Esophagus (tissue), 2 donors: ENCODE measurements around the gene BCL2L11. TPM values are rescaled to one million over a fixed set of nuclear protein-coding genes. Genes with fewer than 3 reads are reported as not detected.

ENCODE experiments used
- H3K27ac ChIP-seq, 2 donors: one replicate each; pipeline ENCODE4 v1.5.1; 2013; ENCODE audit warnings: low read depth in 2 of 2, mild to moderate bottlenecking in 2 of 2, inconsistent platforms in 1 of 2, low read length in 1 of 2, moderate library complexity in 1 of 2
- H3K27me3 ChIP-seq, 2 donors: one replicate each; pipeline ENCODE4 v1.6.1; 2013; ENCODE audit warnings: low read length in 2 of 2, control low read depth in 1 of 2, mild to moderate bottlenecking in 1 of 2; ENCODE audit not compliant: insufficient read depth in 2 of 2, control insufficient read depth in 1 of 2
- H3K36me3 ChIP-seq, 2 donors: one replicate each; pipeline ENCODE4 v1.6.1; 2013; ENCODE audit warnings: low read length in 1 of 2; ENCODE audit not compliant: control insufficient read depth in 2 of 2, insufficient read depth in 2 of 2
- H3K4me1 ChIP-seq, 2 donors: one replicate each; pipeline ENCODE4 v1.6.1; 2013; ENCODE audit warnings: low read length in 1 of 2; ENCODE audit not compliant: control insufficient read depth in 2 of 2, insufficient read depth in 2 of 2
- H3K4me3 ChIP-seq, 2 donors: one replicate each; pipeline ENCODE4 v1.5.1; 2013; ENCODE audit warnings: low read length in 2 of 2, mild to moderate bottlenecking in 2 of 2, low read depth in 1 of 2, moderate library complexity in 1 of 2
- H3K9me3 ChIP-seq, 2 donors: one replicate each; pipeline ENCODE4 v1.6.1; 2013; ENCODE audit warnings: mild to moderate bottlenecking in 2 of 2, low read depth in 1 of 2, low read length in 1 of 2, moderate library complexity in 1 of 2; ENCODE audit not compliant: control insufficient read depth in 2 of 2, insufficient read depth in 1 of 2
- WGBS, 2 donors: extraction: QIAGEN DNeasy Blood & Tissue Kit; methylation state at CpG; one replicate each; pipeline ENCODE4 v1.1.7; 2013; 5-methylcytosine and 5-hydroxymethylcytosine counted together
- polyA plus RNA-seq, 2 donors: library from polyadenylated mRNA; stranded (reverse); fragments of 200-250 nt; gene quantifications; one replicate each; pipeline ENCODE4 v1.2.3, GENCODE V29; 2013
- donor health status: healthy with polysubstance abuse.
- donor health status: Bipolar disorder and iron deficiency.

The BCL2L11 gene
- polyA plus RNA-seq, 2 donors = 3.9 to 4.1 TPM

DNA sequence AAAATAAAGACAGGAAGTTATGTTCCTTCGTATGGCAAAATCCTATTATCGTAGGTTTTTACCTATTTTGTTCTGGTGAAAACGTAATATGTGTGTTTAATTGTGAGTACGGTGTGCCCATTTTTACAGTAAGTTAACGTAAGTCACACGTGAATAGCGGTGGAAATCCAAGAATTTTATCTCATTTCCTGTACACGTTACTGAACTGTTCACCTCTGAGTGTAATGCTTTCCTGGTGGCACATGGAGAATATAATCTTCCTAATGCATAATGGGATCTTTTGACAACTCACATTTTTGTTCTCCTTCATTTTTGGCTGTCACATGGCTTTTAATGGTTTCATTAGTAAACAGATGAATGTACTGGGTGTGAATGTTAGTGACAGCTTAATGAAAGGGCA, 28.2 kb downstream of the BCL2L11 start:
- H3K27ac ChIP-seq = no peak overlapping the region
- H3K4me3 ChIP-seq = no peak overlapping the region

DNA sequence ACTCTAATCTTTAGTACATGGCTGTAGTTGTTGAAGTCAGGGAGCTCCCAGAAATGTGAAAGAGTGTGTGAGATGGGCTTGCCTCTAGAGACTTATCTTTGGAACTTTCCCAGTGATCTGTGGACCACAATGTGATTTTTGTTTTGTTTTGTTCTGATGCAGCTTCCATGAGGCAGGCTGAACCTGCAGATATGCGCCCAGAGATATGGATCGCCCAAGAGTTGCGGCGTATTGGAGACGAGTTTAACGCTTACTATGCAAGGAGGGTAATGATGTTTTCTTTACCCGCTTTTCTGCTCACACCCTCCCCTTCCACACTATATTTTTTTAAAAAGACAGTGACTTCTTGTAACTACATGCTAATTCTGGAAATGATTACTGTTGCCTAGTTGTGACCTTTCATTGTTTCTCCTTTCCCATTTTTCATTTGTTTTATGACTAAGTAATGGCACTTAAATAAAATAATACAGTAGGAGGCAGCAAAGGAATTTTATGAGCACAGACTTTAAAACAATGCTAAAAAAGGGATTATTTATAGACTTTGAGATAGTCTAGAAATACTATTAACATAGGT, 29.3 kb downstream of the BCL2L11 start:
- Histone ChIP-seq H3K36me3 (peaks cover 12 to 15% of the 10 kb centered on the region in 2 donors), H3K27ac (no peak overlapping the region), H3K4me1 (no peaks in the 10 kb centered on the region), H3K4me3 (no peak overlapping the region), H3K9me3 (no peaks in the 10 kb centered on the region), H3K27me3 (no peaks in the 10 kb centered on the region)
- WGBS, 2 donors = 97 to 98% methylated on average over 7 of the region's 7 CpGs

More for the DNA sequence above, 28.2 kb downstream of the BCL2L11 start:
- Histone ChIP-seq H3K4me1 (no peaks in the 10 kb centered on the region), H3K27me3 (no peaks in the 10 kb centered on the region), H3K36me3 (peaks cover 12 to 15% of the 10 kb centered on the region in 2 donors), H3K9me3 (no peaks in the 10 kb centered on the region)
- 87% methylated on average over 8 of the region's 8 CpGs for WGBS, 2 donors

- H3K36me3 ChIP-seq = peaks cover 13 to 22% of the 10 kb centered on the region in 2 donors
- no peak overlapping the region for H3K27ac ChIP-seq
- 93 to 95% methylated on average over 6 of the region's 6 CpGs for WGBS, 2 donors
- no peaks in the 10 kb centered on the region for H3K27me3 ChIP-seq
- no peaks in the 10 kb centered on the region for H3K9me3 ChIP-seq
- no peak overlapping the region for H3K4me3 ChIP-seq
- H3K4me1 ChIP-seq = peaks cover 0 to 8% of the 10 kb centered on the region in 2 donors
Measured at GRCh38 chr2:111154758-111155157, 34.0 kb downstream of the BCL2L11 start.

DNA sequence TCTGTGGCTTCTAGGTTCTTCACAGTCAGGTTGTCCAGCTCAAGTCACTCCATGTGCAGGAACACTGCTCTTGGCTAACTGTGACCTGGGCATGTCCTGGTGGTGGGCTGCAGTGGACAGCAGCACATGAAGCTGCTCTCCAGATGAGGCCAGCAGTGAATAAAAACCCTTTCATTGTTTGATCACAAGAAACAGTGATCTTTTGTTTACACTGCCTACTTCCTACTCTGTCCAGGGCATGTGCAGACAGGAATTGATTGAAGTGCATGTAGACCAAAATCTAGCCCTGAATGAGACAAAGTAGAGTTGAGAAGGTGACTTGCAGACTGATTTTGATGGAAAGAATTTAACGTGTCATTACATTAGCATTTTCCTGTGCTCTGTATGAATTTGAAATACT, 34.9 kb downstream of the BCL2L11 start:
- H3K27me3 ChIP-seq = no peaks in the 10 kb centered on the region
- no peak overlapping the region for H3K4me3 ChIP-seq
- H3K4me1 ChIP-seq = peaks cover 3 to 8% of the 10 kb centered on the region in 2 donors
- WGBS, 2 donors = 40 to 43% methylated on average over 1 of the region's 1 CpG
- H3K36me3 ChIP-seq = peaks cover 16 to 22% of the 10 kb centered on the region in 2 donors
- no peaks in the 10 kb centered on the region for H3K9me3 ChIP-seq
- peak overlapping the region in 1 of 2 donors; percentile 35 for H3K27ac ChIP-seq

DNA sequence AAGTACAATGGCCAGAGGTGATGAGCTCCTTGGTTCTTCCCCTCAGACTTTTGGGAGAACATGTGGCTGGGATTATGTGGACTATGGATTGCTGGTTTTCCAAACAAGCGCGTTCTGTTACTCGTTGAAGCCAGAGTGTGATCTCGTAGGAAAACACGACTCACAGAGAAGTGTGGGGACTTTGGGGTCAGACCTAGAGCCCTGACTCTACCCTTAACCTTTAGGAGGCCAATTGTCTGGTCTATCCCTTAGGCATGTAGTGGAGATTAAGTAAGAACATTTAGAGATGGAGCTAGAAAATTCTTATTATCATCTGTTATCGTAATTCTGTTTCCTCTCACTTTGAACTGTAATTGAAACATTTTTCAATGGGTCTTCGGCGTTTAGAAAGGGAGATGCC, 35.8 kb downstream of the BCL2L11 start:
- WGBS, 2 donors = 92 to 93% methylated on average over 8 of the region's 8 CpGs

DNA sequence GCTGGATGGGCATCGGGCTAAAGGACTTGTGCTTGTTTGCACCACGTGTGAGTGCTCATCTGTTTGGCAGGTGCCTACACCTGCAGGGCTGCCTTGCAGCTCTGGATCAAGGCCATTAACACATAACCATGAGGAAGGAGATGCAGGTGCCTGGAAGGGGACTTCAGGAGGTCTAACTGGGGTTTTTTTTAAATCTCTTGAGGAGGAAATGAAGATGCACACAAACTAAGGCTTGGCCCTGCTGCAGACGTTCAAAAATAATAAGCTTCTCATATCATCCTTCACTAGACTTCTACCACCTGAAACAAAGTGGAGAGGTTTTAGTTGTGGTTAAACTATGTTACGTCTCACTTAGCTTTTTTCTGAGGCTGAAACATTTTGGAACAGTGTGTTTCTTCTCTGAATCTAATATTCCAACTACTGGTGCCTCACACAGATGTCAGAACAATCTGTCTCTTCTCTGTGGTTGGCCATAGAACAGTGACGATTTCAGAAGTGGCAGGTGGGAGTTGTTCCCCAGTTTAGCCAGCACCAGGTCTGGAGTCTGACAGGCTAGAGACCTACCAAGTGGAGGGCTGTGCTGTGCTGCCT, 36.5 kb downstream of the BCL2L11 start:
- Histone ChIP-seq H3K4me1 (peaks cover 7 to 8% of the 10 kb centered on the region in 2 donors), H3K9me3 (no peaks in the 10 kb centered on the region), H3K36me3 (peaks cover 8 to 17% of the 10 kb centered on the region in 2 donors), H3K27me3 (no peaks in the 10 kb centered on the region), H3K27ac (no peak overlapping the region), H3K4me3 (no peak overlapping the region)
- 70 to 75% methylated on average over 5 of the region's 5 CpGs for WGBS, 2 donors

More for the DNA sequence above, 35.8 kb downstream of the BCL2L11 start:
- Histone ChIP-seq H3K4me3 (no peak overlapping the region), H3K4me1 (peaks cover 3 to 8% of the 10 kb centered on the region in 2 donors), H3K9me3 (no peaks in the 10 kb centered on the region), H3K27me3 (no peaks in the 10 kb centered on the region), H3K27ac (no peak overlapping the region), H3K36me3 (peaks cover 12 to 22% of the 10 kb centered on the region in 2 donors)

- Histone ChIP-seq H3K27me3 (no peaks in the 10 kb centered on the region), H3K27ac (no peak overlapping the region), H3K4me3 (no peak overlapping the region), H3K9me3 (no peaks in the 10 kb centered on the region), H3K36me3 (peaks cover 4 to 13% of the 10 kb centered on the region in 2 donors), H3K4me1 (peaks cover 8 to 9% of the 10 kb centered on the region in 2 donors)
- 80 to 84% methylated on average over 2 of the region's 2 CpGs for WGBS, 2 donors
Measured at GRCh38 chr2:111157798-111158197, 37.1 kb downstream of the BCL2L11 start.

DNA sequence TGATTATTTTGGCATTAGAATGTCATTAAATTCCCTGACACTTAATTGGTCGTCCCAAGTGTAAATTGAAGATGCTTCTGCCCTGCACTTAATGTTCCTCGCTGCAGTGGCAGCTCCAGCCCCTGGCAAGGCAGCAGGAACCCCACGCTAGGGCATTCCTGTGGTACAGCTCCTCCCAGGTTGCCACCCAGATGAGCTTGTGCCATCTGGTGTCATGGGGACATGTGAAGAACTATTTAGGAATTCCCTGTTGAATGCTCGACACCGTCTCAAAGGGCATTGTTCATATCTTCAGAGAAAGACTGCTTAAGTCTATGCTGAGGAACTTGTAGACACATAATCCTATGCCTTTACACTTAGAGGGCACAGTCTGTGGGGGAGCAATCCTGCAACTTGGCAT, 38.9 kb downstream of the BCL2L11 start:
- Histone ChIP-seq H3K4me1 (peaks cover 8 to 9% of the 10 kb centered on the region in 2 donors), H3K27me3 (no peaks in the 10 kb centered on the region)
- 89 to 90% methylated on average over 5 of the region's 5 CpGs for WGBS, 2 donors

DNA sequence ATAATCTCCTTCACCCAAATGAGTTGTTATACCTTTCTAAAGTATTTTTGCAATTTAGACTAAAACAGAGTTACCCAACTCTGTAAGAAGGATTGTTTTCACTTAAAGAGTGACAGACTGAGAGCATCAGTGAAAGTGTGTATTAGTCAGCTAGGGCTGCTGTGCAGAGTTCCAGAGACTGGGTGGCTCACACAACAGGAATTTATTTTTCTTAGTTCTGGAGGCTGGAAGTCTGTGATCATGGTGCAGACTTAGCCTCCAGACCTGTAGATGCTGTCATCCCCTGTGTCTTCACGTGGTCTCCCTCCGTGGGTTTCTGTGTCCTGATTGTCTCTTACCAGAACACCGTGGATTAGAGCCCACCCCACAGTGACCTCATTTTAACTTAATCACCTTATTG, 40.0 kb downstream of the BCL2L11 start:
- Histone ChIP-seq H3K4me3 (no peak overlapping the region), H3K9me3 (no peaks in the 10 kb centered on the region), H3K27me3 (no peaks in the 10 kb centered on the region), H3K36me3 (peaks cover 7 to 21% of the 10 kb centered on the region in 2 donors), H3K27ac (no peak overlapping the region), H3K4me1 (peaks cover 3 to 9% of the 10 kb centered on the region in 2 donors)
- 91 to 93% methylated on average over 3 of the region's 3 CpGs for WGBS, 2 donors

More for the DNA sequence above, 38.9 kb downstream of the BCL2L11 start:
- Histone ChIP-seq H3K9me3 (no peaks in the 10 kb centered on the region), H3K27ac (no peak overlapping the region), H3K4me3 (no peak overlapping the region), H3K36me3 (peaks cover 7 to 18% of the 10 kb centered on the region in 2 donors)

DNA sequence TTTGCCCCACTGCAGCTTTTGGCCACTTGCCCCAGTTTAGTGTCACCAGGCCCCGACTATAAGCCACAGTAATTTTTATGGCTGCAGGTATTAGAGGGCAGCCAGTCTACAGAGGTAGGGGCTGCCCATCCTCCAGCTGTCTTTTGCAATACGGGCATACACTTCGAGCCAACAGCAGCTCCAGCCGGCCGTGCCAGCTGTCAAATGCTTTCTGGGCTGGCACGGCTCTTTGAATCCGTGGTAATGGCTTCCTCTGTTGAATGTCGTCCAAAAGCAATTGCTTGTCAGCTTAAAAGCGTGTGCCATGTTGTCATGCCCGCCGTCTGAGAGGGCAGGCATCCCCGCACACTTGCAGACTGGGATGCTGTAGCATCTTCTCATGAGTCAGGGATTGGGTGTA, 41.3 kb downstream of the BCL2L11 start:
- Histone ChIP-seq H3K36me3 (peaks cover 7 to 26% of the 10 kb centered on the region in 2 donors), H3K4me3 (no peak overlapping the region), H3K27me3 (no peaks in the 10 kb centered on the region), H3K9me3 (no peaks in the 10 kb centered on the region), H3K4me1 (peaks cover 3 to 9% of the 10 kb centered on the region in 2 donors), H3K27ac (no peak overlapping the region)
- 38 to 41% methylated on average over 12 of the region's 12 CpGs for WGBS, 2 donors
